NCI-H526 (cell line): Measurements from ENCODE around the gene SH3BGRL2.
"Not testable (repeated sequence)": the region's sequence is repeated elsewhere in the genome, so short reads cannot be mapped to it uniquely, and the experiment has no call there.

Experiments
- DNase-seq, 2 experiments: peaks; one replicate each; lab custom pipeline; 2025; lab: John Stamatoyannopoulos, UW

SH3BGRL2 gene

GRCh38 chr6:79614326-79615305 lies 16.5 kb upstream of the SH3BGRL2 start:
- DNase-seq = no peak

DNA sequence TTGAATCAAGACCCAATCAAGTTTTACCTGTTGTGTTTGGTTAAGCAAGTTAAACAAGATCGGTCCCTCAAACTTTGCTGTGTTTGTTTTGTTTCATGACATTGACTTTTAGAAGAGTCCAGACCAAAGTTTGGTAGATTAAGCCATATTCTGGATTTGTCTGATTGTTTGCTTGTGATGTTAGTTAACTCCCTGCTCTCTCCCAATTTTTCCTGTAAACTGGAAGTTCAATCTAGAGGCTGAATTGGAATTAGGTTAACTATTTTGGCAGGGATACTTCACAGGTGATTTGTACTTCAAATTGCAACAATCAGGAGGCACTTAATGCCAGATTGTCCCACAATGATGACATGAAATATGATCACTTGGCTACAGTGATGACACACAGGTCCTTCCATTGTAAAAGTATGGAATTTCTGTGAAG lies 13.6 kb upstream of the SH3BGRL2 start:
- no peak for DNase-seq

- DNase-seq = not testable (repeated sequence)
Observed at GRCh38 chr6:79618425-79618824, 12.7 kb upstream of the SH3BGRL2 start.

DNA sequence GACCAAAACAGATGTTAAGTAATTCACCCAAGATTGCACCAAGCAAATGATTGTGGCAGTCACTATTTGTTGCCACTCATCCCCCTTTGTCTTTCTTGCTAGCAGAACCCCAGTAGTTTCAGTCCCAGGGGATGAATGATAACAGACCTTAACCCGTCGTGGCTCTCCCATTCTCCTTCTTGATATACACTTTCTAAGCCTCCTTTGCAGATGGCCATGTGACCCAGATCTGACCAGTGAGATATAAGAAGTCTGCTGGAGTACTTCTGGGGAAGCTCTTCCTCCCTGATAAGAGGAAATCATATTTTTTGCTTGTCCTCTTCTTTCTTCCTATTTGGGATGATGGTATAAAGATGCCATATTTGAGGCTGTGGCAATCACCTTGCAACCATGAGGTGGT lies 9.6 kb upstream of the SH3BGRL2 start:
- no peak for DNase-seq

DNA sequence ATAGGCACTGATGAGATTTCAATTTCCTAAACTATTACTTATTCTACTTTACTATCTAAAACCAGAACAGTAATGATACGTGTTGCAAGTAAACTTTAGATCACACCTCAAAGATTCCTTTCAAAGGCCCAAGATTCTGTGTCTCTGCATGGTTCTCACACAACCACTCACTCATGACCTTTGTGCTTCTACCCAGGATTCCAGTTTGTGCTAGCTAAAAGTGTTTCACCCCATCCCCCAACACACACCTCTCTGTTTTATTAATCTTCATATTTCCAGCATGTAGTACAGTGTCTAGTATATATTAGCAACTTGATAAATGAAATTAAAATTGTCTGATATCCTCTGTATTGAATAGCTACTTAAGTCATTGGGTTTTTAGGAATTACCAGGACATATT lies 8.8 kb upstream of the SH3BGRL2 start:
- no peak for DNase-seq

GRCh38 chr6:79623106-79623505 lies 8.0 kb upstream of the SH3BGRL2 start:
- no peak for DNase-seq

DNA sequence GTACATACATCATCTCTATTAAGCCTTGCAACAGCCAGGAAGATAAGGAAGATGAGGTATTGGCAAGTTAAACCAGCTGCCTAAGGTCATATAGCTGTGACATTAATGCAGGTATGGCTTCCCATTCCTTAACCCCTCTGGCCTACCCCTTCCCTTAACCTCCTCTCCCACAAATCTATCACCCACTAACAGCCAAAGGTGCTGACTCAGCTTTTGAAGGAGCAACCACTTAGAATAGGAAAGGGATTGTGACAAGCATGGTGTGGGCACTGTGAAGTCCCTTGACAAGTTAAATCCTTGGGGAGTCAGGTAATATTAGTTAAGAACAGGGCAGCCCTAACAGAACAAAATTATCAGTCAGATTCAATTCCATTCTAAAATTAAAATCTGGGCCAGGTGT lies 5.4 kb upstream of the SH3BGRL2 start:
- DNase-seq = no peak

DNA sequence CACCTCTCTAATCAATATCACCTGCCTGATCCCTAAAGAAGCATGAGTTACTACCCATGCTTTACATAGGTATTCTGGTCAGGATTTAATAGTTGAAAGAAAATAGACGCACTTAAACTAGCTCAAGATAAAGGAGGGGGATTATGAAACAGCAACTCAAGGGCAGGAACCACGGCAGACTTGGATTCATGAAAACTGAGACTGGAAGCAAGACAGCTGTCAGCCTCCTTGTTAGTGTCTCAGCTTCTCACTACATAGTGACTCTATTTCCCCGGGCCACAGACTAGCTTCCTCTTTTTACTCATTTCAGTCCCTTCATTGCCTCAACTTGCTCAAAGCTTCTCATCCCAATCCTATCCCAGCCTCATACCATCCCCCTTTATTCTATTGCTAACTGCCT lies 4.3 kb upstream of the SH3BGRL2 start:
- DNase-seq = no peak

GRCh38 chr6:79627422-79627821 lies 3.7 kb upstream of the SH3BGRL2 start:
- DNase-seq = no peak

GRCh38 chr6:79628466-79629288 lies 2.5 kb upstream of the SH3BGRL2 start:
- DNase-seq = no peak

DNA sequence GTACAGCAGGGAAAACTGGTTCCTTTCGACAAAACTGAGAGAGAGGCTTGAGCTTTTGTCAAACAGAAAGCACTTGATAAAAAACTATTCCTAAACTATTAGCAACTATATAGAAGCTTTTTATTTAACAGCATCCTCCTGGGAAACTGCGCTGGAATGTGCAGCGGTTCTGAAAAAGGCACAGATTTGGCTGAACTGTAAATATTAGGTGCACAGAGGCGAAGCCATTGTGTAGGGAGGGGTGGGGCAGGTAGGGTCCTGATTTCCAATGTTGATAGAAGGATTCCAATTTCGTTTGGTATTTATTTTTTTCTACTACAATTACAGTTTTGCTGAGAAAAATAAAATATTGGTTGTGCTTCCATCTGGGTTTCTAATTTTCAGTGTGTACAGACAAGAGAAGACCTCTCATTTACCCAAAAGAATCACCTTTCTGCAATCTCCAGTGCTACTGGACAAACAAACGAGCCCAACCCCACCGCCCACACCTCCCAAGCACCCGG lies 698 bp upstream of the SH3BGRL2 start:
- DNase-seq = no peak

- peak; percentile 38 to 67 for DNase-seq
Observed at GRCh38 chr6:79631693-79632172, 604 bp downstream of the SH3BGRL2 start.

DNA sequence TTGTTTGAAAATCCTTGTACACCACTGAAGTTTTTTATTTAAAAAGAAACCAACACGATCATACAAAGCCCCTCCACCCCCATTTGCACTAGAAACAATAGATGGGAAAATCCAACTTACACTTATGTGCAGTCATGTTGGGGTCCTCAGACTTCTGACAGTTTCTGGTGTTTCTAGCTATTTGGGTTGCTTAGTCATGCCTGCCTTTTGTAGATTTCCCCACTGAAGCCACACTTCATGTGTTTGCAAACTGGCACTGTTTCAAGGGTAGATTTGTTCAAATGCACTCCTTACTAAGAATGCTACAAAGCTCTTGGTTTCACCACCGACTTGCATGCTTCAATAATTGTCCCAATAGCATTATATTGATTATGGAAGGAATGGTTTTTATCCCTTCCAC lies 1.5 kb downstream of the SH3BGRL2 start:
- DNase-seq = no peak

GRCh38 chr6:79634491-79635231 lies 3.5 kb downstream of the SH3BGRL2 start:
- no peak for DNase-seq

DNA sequence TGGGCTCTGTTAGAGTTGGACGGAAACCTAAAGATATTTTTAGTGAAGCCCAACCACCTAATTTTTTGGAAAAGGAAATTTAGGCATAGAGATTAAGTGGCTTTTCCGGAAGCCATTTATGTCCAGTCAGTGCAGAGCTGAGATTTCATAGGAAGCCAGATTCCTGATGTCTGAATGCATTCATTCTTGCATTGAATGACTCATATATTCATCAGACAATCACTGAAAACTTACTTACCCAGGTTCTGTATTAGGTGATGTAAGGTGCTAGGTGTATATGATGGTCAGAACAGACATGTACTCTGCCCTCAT lies 4.1 kb downstream of the SH3BGRL2 start:
- DNase-seq = no peak

- DNase-seq = no peak
Observed at GRCh38 chr6:79636673-79637072, 5.5 kb downstream of the SH3BGRL2 start.

GRCh38 chr6:79640146-79641111 lies 9.3 kb downstream of the SH3BGRL2 start:
- DNase-seq = no peak

- no peak for DNase-seq
Observed at GRCh38 chr6:79646006-79646405, 14.9 kb downstream of the SH3BGRL2 start.

DNA sequence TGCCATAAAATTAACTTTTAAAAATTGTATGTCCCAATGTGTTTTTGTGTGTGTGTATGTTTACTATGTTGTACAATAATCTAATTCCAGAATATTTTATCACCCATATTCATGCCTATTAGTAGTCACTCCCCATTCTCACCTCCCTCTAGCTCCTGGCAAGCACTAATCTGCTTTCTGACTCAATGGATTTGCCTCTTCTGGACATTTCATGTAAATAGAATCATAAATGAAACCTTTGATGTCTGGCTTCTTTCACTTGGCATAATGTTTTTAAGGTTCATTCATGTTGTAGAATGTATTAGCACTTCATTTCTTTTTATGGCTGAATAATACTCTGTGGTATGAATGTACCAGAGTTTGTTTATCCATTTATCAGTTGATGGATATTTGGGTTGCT lies 15.4 kb downstream of the SH3BGRL2 start:
- DNase-seq = no peak

GRCh38 chr6:79647741-79648140 lies 16.6 kb downstream of the SH3BGRL2 start:
- DNase-seq = no peak

DNA sequence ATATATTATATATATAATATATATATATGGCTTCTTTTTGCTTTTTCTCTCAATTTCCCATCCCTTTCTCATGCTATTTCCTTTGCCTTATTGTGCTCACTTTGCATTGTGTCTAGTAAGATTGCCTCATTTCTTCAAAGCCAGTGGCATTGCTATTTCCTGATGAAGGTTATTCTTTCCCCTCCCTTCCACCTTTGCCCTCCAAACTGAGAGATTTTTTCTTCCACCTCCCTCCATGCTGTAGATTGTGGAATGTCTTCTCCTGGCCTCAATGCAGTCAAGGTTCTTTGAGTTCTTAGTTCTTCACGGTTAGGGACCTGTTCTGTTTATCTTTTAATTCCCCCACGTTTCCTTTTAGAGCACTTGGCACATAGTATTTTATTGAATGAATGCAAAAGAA lies 17.2 kb downstream of the SH3BGRL2 start:
- no peak for DNase-seq
